Natural killer cell (primary cell): ENCODE results near the gene SLC38A3. TPM values are rescaled to one million over a fixed set of nuclear protein-coding genes. Genes with fewer than 3 reads are reported as not detected.

ENCODE experiments used
- ATAC-seq, 3 donors: fragments of 150-1000 bp in 2 of 3; fragments of 200-7000 bp in 1 of 3; cut with Tn5 transposase; 1 replicate in 1 of 3; 2 replicates in 2 of 3; pipeline ENCODE4 v1.10.0; 2021; ENCODE audit warnings: mild to moderate bottlenecking in 2 of 3, moderate library complexity in 2 of 3
- DNase-seq, 2 donors: peaks; one replicate each; pipeline versions ENCODE4 v3.0.0 to v3.0.0-alpha.2; 2013 to 2021; ENCODE audit warnings: mixed read lengths in 1 of 2
- H3K27ac ChIP-seq: one replicate; pipeline ENCODE4 v1.5.1; 2013; ENCODE audit warnings: mild to moderate bottlenecking, low read length
- H3K27me3 ChIP-seq: one replicate; pipeline ENCODE4 v1.6.1; 2013; ENCODE audit warnings: low read length; ENCODE audit not compliant: control insufficient read depth, insufficient read depth
- H3K36me3 ChIP-seq: one replicate; pipeline ENCODE4 v1.6.1; 2013; ENCODE audit warnings: low read length; ENCODE audit not compliant: control insufficient read depth, insufficient read depth
- H3K4me1 ChIP-seq: one replicate; pipeline ENCODE4 v1.6.1; 2013; ENCODE audit warnings: low read length; ENCODE audit not compliant: control insufficient read depth, insufficient read depth
- H3K4me3 ChIP-seq: one replicate; pipeline ENCODE4 v1.5.1; 2013; ENCODE audit warnings: low read length
- H3K9me3 ChIP-seq: one replicate; pipeline ENCODE4 v1.6.1; 2013; ENCODE audit warnings: low read length; ENCODE audit not compliant: control insufficient read depth, insufficient read depth
- H3K27ac Mint-ChIP-seq, 2 donors: one replicate each; pipeline ENCODE4 v1.8.0; 2022; ENCODE audit warnings: mild to moderate bottlenecking in 2 of 2, mixed read lengths in 2 of 2, moderate library complexity in 1 of 2
- H3K27me3 Mint-ChIP-seq, 2 donors: one replicate each; pipeline ENCODE4 v1.8.0; 2022; ENCODE audit warnings: low read depth in 2 of 2, mixed read lengths in 2 of 2
- H3K36me3 Mint-ChIP-seq: one replicate; pipeline ENCODE4 v1.8.0; 2022; ENCODE audit warnings: mixed read lengths
- H3K4me1 Mint-ChIP-seq, 2 donors: one replicate each; pipeline ENCODE4 v1.8.0; 2022; ENCODE audit warnings: mixed read lengths in 2 of 2
- H3K4me3 Mint-ChIP-seq: one replicate; pipeline ENCODE4 v1.8.0; 2022; ENCODE audit warnings: mild to moderate bottlenecking, moderate library complexity, mixed read lengths
- H3K9me3 Mint-ChIP-seq, 2 donors: one replicate each; pipeline ENCODE4 v1.8.0; 2022; ENCODE audit warnings: mixed read lengths in 2 of 2
- WGBS: methylation state at CpG from one replicate; pipeline ENCODE4 v1.1.7; 2013; ENCODE audit warnings: missing lambda C conversion rate; ENCODE audit not compliant: insufficient coverage; 5-methylcytosine and 5-hydroxymethylcytosine counted together
- intact Hi-C: fragments of 100-400 bp; cut with micrococcal nuclease; formaldehyde crosslinking; loops from one replicate; pipeline ENCODE4 v1.14.2; 2022
- total RNA-seq, 4 donors: library from RNA; stranded (reverse); fragments of 120-200 nt in 1 of 4; gene quantifications; one replicate each; pipeline versions ENCODE4 v1.2.3 to v1.2.4, GENCODE V29; 2013 to 2022
- TF ChIP-seq, protein P1 (sequence below): fragments of 200-600 bp; IDR thresholded peaks from one replicate; pipeline ENCODE4 v1.8.0; 2022; ENCODE audit warnings: antibody characterized with exemption

Gene SLC38A3
- total RNA-seq, 3 donors from 2014 or later (not counting 1 experiment from before 2014, with no cell fraction given): 0.82 TPM; not detected in 2

DNA sequence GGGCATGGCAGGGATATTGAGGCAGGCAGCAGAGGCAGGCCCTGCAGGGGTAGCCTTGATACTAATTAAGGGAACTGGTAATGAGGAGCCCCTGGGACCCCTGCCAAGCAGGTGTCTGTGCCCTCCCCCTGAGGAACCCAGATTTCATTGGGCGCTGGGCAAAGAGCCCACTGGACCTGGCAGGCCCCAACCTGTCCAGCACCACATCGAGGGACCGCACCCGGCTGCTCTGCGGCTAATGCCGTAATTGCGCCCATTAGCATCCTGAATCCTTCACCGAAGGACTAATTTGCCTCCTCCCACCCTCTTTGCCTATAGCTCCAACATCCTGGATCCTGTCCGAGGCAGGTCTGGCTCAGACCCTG, 50.2 kb downstream of the SLC38A3 start:
- Histone ChIP-seq H3K4me1 (peaks cover 55% of the 10 kb centered on the region), H3K4me3 (no peak overlapping the region), H3K27me3 (no peaks in the 10 kb centered on the region), H3K27ac (no peak overlapping the region), H3K36me3 (peaks cover 71% of the 10 kb centered on the region), H3K9me3 (no peaks in the 10 kb centered on the region)
- 98% methylated on average over 9 of the region's 9 CpGs for WGBS
- H3K4me1 Mint-ChIP-seq: peaks cover 18 to 51% of the 10 kb centered on the region in 2 donors
- intact Hi-C loops: no loop called here
- DNase-seq (no peak), ATAC-seq (no peak)
- no peak overlapping the region for H3K4me3 Mint-ChIP-seq
- no peaks in the 10 kb centered on the region for H3K36me3 Mint-ChIP-seq
- peak overlapping the region in 1 of 2 donors; percentile 77 for H3K27ac Mint-ChIP-seq
- TF ChIP-seq, protein P1, sequence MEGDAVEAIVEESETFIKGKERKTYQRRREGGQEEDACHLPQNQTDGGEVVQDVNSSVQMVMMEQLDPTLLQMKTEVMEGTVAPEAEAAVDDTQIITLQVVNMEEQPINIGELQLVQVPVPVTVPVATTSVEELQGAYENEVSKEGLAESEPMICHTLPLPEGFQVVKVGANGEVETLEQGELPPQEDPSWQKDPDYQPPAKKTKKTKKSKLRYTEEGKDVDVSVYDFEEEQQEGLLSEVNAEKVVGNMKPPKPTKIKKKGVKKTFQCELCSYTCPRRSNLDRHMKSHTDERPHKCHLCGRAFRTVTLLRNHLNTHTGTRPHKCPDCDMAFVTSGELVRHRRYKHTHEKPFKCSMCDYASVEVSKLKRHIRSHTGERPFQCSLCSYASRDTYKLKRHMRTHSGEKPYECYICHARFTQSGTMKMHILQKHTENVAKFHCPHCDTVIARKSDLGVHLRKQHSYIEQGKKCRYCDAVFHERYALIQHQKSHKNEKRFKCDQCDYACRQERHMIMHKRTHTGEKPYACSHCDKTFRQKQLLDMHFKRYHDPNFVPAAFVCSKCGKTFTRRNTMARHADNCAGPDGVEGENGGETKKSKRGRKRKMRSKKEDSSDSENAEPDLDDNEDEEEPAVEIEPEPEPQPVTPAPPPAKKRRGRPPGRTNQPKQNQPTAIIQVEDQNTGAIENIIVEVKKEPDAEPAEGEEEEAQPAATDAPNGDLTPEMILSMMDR: no peak
- no peaks in the 10 kb centered on the region for H3K27me3 Mint-ChIP-seq
- no peaks in the 10 kb centered on the region for H3K9me3 Mint-ChIP-seq

DNA sequence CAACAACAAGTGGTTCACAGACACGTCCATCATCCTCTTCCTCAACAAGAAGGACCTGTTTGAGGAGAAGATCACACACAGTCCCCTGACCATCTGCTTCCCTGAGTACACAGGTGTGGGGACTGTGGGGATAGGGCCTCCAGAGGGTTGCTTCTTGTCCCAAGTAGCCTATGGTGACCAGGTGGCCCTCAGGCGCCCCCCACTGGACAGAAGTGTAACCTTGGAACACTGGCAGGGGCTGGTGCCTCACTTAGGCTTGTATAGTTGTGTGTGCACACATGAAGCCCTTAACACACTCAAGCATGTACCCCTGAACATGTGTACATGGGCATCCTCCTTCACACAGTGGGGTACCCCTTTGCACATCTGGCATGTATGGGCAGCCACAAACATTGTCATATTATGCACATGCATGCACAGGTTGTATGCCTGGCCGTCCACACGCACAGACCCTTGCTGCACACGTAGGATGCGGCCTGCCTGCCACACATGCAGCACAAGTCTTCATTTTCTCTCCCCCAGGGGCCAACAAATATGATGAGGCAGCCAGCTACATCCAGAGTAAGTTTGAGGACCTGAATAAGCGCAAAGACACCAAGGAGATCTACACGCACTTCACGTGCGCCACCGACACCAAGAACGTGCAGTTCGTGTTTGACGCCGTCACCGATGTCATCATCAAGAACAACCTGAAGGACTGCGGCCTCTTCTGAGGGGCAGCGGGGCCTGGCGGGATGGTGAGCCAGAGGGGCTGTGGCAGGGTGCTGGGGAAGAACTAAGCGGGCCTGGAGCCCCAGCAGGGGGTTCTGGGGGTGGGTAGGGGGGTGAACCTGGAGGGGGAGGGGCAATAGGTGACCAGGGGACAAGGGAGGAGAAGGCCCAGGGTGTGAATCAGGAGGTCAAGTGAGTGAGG, 52.2 kb downstream of the SLC38A3 start:
- Mint-ChIP-seq H3K9me3 (no peaks in the 10 kb centered on the region), H3K27me3 (no peaks in the 10 kb centered on the region), H3K36me3 (no peaks in the 10 kb centered on the region), H3K4me3 (peak overlapping the region; percentile 2), H3K27ac (peak overlapping the region; percentile 39 to 50), H3K4me1 (peaks cover 5 to 34% of the 10 kb centered on the region in 2 donors)
- Histone ChIP-seq H3K27me3 (no peaks in the 10 kb centered on the region), H3K4me1 (peaks cover 46% of the 10 kb centered on the region), H3K36me3 (peaks cover 62% of the 10 kb centered on the region), H3K9me3 (no peaks in the 10 kb centered on the region), H3K4me3 (no peak overlapping the region), H3K27ac (no peak overlapping the region)
- TF ChIP-seq, protein P1: peak; percentile 30
- DNase-seq: peak in 1 of 2 donors; percentile 55
- ATAC-seq: no peak
- WGBS: 96% methylated on average over 20 of the region's 20 CpGs
- intact Hi-C loops: no loop called here

DNA sequence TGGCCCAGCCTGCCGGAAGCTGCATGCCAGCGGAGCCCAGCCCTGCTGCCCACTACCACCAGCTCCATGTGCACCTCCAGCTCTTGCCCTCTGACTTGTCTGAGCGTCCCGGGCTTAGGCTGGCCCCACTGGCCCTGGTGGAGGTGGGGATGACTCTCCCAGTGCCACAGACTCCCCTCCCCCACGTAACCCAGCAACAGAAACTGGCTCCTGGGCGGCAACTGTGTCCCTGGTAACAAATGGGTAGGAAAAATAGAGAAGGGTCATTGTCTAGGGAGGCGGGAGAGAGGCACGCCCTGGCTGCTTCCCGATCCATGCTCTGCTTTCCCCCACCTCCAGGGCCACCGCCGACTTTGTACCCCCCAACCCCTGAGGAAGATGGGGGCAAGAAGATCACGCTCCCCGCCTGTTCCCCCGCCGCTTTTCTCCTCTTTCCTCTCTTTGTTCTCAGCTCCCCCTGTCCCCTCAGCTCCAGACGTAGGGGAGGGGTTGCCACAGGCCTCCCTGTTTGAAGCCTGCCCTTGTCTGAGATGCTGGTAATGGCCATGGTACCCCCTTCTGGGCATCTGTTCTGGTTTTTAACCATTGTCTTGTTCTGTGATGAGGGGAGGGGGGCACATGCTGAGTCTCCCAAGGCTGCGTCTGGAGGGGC, 53.1 kb downstream of the SLC38A3 start:
- ATAC-seq (no peak), DNase-seq (no peak)
- WGBS: 98% methylated on average over 10 of the region's 17 CpGs
- peak overlapping the region; percentile 54 to 71 for H3K27ac Mint-ChIP-seq
- Histone ChIP-seq H3K9me3 (no peaks in the 10 kb centered on the region), H3K27me3 (no peaks in the 10 kb centered on the region), H3K4me3 (no peak overlapping the region), H3K4me1 (peaks cover 37% of the 10 kb centered on the region), H3K36me3 (peaks cover 53% of the 10 kb centered on the region), H3K27ac (no peak overlapping the region)
- H3K4me3 Mint-ChIP-seq: peak overlapping the region; percentile 17
- peaks cover 5 to 33% of the 10 kb centered on the region in 2 donors for H3K4me1 Mint-ChIP-seq
- no peaks in the 10 kb centered on the region for H3K36me3 Mint-ChIP-seq
- TF ChIP-seq, protein P1: no peak
- intact Hi-C loops: no loop called here
- H3K27me3 Mint-ChIP-seq: no peaks in the 10 kb centered on the region
- H3K9me3 Mint-ChIP-seq: no peaks in the 10 kb centered on the region
